HG02610 (cell line): ENCODE data around the gene KCNAB1.
"Not testable (repeated sequence)": the region's sequence is repeated elsewhere in the genome, so short reads cannot be mapped to it uniquely, and the experiment has no call there.

Experiments used
- ATAC-seq: cut with Tn5 transposase; IDR thresholded peaks from one replicate; pipeline ENCODE4 v1.9.1; 2021; ENCODE audit warnings: mild to moderate bottlenecking, moderate library complexity; ENCODE audit not compliant: unreplicated experiment

The KCNAB1 gene

DNA sequence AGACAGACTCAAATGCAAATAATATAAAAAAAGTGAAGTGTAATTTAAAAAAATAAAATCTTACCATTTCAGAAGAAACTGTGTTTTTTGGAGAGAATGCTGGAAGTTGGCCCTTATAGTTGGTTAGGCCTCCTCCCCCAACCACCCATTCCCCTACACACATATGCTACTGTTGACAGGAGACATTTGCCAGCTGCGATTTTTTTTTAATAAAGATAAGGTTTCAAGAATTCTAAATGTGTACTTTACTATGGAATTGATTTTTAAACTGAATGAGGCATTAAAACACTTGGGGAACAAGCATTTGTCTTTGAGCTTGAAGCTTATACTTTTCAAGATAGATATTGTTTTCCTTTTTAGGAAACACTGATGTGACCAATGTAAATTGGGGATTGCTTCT lies 438.9 kb downstream of the KCNAB1 start:
- ATAC-seq = no peak

DNA sequence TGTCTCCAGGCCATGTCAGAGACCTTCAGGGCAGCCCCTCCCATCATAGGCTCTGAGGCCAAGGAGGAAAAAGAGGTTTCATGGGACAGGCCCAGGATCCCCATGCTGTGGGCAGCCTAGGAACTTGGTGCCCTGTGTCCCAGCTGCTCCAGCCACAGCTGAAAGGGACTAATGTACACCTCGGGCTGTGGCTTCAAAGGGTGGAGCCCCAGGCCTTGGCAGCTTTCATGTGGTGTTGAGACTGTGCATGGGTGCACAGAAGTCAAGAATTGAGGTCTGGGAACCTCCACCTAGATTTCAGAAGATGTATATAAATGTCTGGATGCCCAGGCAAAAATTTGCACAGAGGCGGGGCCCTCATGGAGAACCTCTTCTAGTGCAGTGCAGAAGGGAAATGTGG lies 441.2 kb downstream of the KCNAB1 start:
- ATAC-seq = peak; percentile 65

DNA sequence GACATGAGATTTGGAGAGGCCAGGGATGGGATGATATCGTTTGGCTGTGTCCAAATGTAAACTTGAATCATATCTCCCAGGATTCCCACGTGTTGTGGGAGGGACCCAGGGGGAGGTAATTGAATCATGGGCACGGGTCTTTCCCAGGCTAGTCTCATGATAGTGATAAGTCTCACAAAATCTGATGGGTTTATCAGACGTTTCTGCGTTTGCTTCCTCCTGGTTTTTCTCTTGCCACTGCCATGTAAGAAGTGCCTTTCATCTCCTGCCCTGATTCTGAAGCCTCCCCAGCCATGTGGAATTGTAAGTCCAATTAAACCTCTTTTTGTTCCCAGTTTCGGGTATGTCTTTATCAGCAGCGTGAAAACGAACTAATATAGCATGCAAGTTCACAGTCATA lies 442.1 kb downstream of the KCNAB1 start:
- not testable (repeated sequence) for ATAC-seq

DNA sequence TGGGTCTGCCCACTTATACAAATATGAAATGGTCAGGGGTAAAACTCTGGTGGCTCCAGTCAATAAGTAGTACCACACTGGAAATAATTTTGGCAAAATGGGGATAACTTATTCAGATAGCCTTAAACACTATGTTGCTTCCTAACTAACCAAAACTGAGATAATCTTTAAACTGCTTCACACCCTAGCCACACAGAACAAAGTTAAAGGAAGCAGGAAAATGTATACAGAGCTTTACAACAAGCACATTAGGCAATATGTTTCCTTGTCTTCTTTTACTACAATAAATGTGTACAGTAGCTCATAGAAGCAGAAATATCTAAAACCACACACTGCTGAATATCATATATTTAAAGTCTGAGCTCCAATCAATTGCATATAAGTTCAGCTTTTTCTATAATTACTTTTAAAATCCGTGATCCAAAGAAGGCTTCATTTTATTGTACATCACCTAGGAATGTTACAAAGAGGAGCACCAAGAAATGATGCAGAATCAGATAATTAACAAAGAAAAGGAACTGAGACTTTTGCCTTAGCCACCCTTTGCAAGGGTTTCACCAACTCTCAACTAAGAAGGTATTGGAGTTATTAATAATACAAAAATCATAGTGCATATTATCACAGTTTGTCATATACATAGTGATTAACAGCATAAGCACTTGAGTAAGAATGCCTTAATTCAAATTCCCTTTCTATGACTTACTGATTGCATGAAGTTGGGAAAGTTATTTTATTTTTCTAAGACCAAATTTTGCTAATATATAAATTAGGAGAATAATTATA lies 443.7 kb downstream of the KCNAB1 start:
- no peak for ATAC-seq

DNA sequence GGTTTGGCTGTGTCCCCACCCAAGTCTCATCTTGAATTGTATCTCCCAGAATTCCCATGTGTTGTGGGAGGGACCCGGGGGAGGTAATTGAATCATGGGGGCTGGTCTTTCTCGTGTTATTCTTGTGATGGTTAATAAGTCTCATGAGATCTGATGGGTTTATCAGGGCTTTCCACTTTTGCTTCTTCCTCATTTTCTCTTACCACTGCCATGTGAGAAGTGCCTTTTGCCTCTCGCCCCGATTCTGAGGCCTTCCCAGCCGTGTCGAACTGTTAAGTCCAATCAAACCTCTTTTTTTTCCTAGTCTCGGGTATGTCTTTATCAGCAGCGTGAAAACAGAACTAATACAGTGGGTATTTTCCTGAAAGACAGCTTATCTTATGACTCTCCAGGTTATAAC lies 448.6 kb downstream of the KCNAB1 start:
- not testable (repeated sequence) for ATAC-seq

DNA sequence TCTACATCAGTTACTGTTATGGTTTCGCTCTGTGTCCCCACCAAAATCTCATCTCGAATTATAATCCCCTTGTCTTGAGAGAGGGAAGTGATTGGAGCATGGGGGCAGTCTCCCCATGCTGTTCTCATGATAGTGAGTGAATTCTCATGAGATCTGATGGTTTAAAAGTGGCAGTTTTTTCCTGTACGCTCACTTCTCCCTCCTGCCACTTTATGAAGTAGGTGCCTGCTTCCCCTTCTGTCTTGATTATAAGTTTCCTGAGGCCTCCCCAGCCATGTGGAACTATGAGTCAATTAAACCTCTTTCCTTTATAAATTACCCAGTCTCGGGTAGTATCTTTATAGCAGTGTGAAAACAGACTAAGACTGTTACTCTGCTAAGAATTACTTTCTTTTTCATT lies 449.5 kb downstream of the KCNAB1 start:
- not testable (repeated sequence) for ATAC-seq

DNA sequence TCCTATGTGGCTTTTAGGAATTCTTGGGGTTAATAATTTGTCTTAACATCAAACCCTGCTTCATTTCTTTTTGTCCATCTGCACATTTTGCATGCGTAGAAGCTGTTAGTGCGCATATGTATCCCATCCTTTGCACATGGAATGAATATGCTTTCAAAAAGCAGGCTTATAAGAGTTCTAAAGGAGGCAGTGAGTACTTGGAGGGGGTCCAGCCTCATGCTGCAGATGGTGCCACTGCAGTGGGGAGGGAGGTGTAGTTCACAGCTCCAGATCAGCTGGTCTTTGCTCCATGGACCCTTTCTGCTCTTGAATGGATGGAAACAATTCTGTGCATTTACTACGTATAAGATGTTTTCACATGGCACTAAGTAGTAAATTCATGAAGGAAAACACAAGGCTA lies 455.3 kb downstream of the KCNAB1 start:
- no peak for ATAC-seq

DNA sequence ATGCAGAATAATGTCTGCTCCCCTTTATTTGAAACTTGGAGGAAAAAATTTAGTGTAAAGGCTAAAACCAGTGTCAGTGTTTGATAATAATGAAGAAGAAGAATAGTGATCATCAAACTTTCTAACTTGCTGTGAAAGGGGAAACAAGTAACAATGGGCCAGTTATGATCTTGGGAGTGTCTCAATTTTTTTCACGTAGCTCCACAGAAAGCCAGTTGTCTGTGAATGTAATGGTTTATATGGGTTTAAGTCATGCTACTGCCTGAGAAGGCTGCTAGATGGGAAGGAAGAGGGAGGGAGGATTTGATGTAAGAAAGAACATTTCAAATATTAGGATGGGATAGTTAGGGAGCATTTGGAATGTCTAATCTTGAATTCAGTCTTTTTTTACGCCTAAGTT lies 455.7 kb downstream of the KCNAB1 start:
- no peak for ATAC-seq

DNA sequence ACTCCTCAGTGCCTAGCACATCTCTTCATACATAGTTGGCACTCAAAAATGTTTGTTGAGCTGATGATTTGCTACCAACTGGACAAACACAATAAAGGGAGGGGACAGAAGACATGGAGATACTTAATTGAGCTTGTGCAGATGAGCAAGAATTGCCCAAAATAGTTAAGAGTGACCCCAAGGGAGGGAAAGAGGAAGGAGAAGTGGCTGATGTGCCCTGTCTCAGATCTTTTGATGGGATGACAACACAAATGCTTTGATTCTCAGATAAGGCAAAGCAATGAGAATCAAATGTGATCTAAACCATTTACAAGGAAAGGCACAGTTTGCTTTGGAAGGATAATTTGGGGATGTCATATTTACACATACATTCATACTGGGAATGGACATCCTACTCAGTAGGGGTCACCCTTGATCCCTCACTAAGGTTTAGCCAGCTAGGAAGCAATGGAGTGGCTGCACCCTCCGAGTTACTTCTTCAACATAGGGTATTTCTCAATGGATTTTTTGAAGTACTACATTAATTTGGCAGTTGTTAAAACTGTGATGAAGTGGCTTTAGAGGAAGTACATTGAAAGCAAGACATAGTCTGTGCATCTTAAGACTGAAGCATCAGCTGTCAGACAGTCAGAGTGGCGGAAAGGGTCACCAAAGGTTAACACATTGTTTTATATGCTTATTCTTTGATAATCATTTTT lies 456.4 kb downstream of the KCNAB1 start:
- ATAC-seq = no peak

DNA sequence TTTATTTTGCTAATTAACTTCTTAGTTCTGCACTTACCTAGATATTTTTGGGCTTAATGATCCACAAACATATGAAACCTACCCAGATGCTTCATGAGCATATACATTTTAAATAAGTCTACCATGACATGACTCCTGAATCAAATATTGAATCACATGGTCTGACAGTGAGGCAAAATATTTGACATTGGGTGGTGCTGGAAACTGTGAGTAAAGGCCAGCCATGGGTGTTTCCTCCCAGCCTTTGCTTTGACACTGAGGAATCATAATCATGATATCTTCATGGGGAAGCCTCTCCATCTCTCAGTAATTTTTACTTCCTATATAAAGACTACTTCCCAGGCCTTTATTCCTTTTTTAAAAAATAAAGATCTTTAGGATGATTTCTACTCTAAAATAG lies 457.4 kb downstream of the KCNAB1 start:
- ATAC-seq = no peak

DNA sequence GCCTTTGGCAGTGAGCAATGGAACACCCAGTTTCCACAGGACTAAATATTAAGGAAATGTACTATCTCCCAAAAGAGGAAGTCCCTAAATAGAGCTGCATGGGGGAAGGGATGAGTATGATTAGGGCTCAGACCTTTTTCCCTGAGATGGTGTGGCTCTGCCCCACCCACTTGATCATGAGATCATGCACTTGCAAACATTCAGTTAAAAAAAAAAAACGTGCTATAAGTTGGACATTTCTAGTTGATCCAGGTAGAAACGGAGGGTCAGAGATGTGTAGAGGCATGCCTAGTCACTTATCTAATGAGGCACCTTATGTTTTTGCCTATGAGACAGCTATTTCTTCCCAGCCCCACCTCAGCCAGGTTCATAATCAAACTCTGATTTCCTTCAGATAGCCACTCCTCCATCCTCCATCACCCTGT lies 459.1 kb downstream of the KCNAB1 start:
- no peak for ATAC-seq

DNA sequence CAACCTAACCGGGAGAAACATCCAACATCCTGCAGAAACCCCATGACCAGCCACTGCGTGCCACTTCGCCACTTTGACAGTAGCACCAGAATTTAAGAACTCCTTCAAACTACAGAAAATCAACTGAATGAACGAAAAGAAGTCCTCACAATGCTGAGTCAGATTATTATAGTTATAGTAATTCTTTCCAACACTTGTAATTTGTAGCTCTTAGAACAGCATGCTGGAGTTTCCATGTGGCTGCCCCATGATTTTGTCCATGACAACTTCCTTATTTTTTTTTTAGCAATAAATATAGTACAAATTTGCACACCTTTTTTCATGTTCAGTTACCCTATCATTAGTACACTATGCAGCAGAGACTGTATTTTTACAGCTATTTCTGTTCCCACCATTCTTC lies 460.7 kb downstream of the KCNAB1 start:
- ATAC-seq = no peak

DNA sequence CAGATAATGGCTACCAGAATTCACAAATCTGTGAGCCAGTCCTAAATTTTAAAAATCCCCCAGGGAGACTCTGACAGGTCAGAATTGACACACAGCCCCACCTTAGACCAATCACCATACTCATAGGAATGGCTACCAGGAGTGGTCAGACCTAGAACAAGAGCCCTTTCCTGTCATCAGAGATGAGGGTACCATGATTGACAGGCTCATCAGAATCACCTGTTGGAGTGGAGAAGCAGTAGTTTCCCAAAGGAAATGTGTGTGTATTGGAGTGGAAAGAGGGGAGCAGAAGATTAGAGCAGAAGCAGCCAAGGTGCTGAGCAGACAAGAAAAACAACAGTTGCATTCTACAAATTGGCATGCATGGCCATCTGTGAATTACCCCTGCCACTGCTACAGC lies 461.6 kb downstream of the KCNAB1 start:
- no peak for ATAC-seq

DNA sequence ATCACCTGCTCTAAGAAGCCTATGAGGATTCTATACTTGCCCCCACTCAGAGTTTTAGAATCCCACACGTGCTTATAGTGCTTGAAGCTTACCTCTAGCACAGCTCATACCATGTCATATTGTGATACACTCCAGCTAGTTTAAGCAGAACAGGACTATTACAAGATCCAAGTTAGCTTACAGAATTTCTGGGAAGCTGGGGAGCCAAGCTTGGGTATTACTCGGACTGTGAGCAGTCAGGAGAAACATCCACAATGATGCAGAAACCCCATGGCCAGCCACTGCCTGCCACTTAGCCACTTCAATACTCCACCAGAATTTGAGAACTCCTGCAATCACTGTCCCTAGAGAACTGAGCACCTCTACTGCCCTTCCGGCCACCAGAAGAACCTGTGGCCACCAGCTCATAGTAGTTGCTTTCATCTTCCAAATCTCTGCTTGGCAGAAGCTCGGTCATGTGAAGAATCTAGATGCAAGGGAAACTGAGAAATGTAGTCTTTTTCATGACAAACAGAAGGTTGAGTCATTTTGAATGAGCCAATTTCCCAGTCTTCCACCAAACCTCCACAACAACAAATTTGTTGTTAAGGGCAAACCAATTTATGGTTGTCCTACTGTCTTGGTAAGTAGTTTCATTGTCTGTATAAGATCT lies 462.3 kb downstream of the KCNAB1 start:
- peak; percentile 77 for ATAC-seq

DNA sequence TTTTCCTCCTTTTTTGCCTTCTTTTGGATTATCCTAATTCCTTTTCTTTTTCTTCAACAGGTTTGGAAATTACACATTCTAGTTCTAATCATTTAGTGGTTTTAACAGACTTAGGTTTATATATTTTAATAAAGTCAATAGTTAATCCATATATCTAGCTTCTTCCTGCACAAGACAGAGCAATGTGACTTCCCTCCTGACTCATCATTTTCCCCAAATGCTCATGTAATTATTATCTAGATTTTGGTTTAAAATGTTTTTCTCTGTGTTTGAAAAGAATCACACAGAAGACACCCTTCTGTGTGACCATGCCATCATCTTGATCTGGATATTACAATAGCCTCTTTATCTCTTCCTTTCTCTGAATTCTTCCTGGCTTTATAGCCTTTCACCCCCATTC lies 463.1 kb downstream of the KCNAB1 start:
- no peak for ATAC-seq

DNA sequence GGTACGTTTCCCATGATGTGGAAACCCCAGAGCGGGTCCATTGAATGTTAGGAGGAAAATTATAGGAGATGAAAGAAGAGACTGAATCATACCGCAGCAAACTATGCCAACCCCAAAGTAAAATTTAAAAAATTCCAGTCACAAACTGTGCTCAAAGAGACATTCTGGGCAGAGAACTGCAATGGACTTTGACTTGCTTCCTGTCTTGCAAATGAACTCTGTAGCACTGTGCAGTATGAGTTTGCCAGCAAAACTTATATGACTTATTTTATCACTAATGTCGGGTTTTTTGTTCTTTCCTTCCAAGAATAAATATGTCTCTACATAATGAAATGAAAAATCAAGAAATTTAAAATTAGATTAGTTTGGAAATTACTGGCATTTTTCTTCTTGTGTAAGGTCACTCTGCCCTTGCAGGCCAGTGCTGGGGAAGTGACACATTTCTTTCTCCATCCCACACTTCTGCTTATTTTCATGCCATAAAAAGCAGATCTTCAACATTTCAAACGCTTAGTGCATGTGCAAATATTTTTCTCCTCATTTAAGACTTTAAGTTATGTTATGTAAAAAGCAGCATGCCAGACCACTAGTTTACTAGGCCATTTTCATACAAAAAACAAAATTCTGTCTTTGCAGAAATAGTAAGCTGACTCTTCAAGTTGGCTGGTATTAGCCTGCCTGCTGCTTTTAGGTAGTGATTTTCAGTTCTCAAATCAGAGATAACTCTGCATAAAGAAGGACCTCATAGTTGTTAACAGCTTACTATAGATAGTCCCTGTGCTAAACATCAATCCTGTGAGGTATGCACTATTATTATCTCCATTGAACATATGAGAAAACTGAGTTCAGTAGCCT lies 466.8 kb downstream of the KCNAB1 start:
- ATAC-seq = no peak

DNA sequence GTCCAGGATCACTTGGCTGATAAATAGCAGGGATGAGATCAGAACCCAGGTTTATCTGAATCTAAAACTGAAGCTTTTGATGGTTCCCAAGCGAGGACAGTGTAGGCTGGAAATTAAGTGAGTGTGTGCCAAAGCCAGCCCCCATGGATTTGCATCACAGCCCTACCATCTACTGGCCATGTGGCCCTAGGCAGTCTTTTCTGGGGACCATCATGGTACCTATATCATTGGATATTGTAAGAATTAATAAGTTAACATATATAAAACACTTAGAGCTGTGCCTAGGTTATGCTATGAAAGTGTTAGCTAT lies 467.3 kb downstream of the KCNAB1 start:
- ATAC-seq = no peak
